ENCODE measurements around the gene GRP.

- TF ChIP-seq CTCF (IDR thresholded peaks at IDR 0.05) (no peak), EP300 (IDR thresholded peaks at IDR 0.05) (no peak), POLR2A (IDR thresholded peaks at IDR 0.05) (no peak)
Measured at GRCh38 chr18:59246796-59247195, 26.8 kb downstream of the GRP start.
